Measurements from ENCODE around the gene BUD13.

Gene BUD13

DNA sequence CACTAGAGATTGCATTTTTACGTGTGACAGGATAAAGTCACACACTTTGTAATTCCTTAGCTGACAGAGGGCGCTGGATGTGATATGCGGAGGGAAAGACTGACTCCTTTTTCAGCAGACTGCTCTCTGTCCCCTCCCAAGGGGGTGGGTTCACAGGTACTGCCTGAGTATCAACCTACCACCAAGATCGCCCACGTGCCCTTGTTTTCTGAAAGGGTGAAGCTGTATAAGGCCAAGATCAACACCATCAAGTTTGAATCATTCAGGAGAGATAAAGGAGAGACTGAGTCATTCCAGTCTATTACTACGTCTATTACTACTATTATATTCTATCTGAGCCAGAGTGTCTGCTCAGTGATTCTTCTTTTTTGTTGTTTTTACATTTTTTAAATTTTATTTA lies 30.7 kb downstream of the BUD13 start:
- no peak for DNase-seq

DNA sequence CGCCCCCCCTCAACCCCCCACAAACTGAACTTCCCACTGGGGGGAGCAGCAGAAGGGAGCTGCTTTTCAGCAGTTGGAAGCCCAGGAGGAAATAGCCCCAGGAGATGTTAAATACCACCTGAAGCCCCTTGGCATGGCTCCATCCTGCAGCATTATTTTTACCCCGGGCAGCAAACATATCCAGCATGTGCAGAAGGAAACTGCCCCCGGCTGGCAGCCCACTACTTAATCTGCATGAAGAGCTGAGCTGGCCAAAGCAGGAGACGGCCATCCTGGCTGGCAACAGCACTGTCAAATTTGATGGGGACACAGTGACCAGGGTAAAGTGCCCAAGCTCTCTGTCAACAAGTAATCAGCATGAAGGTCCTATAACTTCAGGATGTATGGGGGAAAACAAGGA lies 32.0 kb downstream of the BUD13 start:
- DNase-seq, result no peak

DNA sequence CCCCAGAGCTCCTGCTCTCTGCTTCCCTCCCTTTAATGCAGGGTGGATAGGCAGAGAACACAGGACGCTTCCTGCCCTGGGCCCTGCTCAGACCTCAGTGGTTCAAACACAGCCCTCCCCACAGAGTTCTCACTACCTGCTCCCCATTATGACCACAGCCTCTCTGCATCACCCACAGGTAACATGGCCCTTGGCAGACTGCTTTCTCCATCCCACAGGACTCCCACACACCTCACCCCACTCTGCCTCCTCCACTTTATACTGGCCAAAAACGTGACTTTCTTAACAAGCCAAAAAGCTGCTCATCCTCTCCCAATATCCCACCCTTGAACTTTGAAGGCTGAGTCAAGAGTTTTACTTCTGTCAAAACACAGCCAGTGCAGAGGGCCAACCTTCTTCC lies 33.8 kb downstream of the BUD13 start:
- no peak for DNase-seq

DNA sequence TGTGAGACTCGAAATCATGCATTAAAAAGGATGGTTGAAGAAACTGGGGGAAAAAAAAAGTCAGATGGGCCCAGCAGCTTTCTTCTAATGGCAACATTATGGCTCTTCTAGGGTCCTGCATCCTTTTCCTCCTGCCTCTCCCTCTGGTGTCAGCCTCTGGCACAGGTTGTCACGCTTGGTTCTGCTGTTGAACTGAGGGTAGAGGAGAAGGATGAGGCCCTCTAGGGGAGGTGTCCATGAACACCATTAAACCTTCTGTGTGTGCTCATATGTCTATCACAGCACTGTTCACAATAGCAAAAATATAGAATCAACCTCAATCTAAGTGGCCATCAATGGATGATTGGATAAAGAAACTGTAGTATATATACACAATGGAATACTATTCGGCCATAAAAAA lies 36.0 kb downstream of the BUD13 start:
- peak; percentile 14 for DNase-seq

DNA sequence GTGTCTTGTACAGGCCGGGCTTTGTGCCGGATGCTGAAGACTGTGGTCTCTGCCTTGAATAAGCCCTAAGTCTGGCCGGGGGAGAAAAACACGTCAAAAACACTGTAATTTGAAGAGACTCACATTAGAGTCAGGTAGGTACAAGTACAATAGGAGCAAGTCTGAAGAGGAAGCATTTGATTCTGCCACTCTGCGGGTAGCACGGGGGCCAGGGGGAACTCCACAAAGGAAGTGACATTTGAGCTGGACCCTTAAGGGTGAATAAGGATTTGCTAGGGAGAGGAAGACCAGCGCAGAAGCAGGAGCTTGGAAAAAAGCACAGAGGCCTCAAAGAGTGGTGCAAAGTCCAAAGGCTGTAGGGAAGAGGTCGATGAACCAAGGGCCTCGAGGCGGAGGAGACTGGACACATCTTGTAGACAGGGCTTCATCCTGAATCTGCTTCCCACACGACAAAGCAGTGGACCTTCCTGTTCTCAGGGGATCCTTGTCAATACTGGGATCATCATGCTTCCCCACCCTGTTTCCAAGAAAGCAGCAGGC lies 38.7 kb downstream of the BUD13 start:
- DNase-seq, result no peak

DNA sequence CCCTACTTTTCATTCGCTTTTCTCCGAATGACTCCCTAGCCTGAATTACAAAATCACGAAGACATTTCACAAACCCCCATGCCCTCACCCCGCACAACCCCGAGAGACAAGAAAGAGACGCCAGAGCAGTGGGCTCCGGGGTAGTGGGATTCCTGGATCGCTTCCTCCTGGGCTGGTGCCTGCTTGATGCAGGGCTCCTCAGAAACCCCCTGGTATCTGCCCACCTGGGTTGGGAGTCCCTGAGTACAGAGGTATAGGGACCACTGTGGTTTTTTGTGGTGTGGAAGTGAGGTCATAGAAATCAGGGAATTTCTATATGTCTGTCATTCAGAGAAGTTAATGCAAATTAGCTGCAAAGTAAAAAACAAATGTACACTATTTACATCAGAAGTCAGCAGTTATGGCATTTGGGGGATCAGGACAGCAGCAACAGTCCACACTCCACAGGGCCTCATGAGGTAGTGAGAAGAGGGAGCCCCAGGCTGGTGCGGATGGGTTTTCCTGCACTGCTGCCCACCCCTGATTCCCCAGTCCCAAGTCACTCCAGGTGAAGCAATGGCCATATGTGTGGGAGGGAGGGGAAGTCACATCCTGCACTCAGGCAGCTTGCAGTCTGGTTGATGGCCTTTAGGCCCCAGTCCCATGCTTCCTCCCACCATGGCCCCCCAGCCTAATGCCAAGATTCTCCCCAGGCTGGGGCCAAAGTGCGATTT lies 39.6 kb downstream of the BUD13 start:
- no peak for DNase-seq

DNA sequence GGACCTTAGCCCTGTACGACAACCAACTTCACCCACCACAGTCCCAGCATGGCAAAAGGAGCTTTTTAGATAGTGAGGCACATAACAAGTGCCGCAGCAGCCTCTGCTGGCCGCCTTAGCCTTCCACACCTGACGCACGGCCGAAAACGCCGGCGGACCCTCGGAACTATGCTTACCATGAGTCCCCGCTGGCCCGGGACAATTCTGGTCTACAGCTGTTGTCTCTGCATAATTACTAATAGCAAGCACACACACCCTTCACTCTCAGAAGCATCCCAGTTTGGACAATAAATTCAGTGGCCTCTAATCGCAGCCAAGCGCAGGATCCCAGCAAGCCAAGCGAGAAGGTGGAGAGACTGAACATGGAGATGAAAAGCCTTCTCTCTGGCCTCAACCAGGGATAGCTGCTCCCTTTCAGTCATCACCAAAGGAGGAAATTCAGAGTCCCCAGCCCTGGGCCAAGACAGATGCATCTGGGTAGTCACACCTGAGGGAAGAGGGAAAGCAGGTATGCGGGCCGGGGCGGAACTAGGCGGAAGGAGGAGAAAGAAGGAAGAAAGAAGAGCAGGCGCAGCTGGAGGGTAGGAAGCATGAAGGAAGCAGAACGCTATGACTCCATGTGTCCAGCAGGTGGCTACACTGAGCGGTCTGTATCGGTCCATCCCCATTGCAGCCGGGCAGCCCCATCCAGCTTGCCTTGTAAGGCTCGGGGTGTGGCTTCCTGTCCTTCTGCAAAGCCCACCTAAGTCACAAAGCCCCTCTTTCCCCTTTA lies 40.3 kb downstream of the BUD13 start:
- peak; percentile 64 for DNase-seq

DNA sequence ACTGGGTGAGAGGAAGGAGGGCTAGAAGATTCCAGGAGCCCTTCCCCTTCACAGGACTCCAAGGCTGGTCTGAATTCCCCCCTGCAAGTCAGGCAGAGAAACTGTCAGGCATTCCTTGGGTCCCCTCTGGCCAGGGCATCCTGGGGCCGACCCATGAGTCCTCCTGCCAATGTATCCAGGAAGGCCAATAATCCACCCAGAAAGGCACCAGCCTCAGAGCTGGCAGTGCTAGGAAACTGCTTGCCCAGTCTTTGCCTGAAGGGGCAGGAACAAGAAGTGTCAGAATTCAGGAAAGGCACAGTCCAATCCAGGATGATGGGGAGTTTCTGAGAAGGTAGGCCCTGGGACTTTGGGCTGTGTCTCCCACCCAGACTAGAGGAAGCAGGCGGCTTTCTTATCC lies 41.0 kb downstream of the BUD13 start:
- DNase-seq, result no peak

DNA sequence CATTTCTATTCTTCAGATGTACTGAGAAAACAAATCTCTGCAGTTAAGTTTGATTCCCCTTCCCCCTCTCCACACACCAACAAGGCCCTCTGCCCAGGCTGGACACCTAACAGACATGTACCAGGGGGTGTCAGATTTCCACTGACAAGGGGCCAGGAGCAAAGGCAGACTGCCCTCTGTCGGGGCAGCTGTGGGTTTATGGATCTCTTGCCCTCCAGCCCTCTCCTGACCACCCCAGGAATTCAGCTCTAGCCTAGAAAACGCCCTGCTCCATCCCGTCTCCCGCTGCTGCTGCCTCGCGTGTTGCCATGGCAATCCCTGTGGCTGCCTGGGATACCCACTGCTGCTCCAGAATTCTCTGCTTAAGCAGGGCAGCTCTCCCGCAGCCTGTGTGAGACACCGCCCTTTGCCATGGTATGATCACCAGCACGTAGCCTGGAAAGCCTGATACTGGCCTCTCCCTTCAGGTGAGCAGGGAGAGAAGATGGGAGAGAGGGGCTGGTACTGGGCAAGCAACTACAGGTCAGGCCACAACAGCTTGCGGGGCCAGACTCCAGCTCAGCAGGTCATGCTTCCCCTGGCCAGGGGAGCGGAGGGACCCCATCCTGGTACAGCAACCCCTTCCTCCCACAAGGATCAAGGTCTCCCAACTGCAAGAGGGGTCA lies 41.6 kb downstream of the BUD13 start:
- no peak for DNase-seq

DNA sequence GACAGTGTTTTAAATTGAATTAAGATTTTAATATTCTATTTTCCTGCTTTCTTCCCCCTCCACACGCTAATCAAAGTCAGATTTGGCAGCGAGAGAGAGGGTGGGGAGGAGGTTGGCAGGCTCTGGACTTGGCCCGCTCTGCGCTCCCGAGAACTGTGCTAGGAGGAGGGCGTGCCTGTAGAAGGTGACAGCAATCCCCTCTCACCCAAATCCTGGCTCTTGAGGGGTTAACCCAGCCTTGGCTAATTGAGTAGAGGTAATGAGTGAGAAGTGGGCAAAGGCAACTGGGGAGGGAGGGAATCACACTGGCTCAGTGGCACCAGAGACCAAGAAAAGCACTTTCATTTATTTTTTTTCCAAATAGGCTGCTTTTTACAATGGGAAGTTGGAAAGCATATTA lies 42.2 kb downstream of the BUD13 start:
- no peak for DNase-seq

DNA sequence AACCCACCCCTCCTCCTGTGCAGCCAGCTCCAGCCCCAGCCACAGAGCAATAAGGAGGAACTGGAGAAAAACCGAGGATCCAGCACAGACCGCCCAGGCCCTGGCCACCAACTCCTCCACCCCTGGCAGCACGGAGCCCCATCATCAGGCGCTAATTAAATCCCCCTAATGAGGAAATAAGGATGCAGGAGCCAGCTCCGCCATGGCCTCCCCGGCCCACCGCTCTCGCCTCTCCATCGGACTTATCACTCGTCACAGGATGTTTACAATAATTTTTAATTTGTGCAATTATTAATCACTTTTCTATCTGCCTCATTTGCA lies 42.6 kb downstream of the BUD13 start:
- no peak for DNase-seq

DNA sequence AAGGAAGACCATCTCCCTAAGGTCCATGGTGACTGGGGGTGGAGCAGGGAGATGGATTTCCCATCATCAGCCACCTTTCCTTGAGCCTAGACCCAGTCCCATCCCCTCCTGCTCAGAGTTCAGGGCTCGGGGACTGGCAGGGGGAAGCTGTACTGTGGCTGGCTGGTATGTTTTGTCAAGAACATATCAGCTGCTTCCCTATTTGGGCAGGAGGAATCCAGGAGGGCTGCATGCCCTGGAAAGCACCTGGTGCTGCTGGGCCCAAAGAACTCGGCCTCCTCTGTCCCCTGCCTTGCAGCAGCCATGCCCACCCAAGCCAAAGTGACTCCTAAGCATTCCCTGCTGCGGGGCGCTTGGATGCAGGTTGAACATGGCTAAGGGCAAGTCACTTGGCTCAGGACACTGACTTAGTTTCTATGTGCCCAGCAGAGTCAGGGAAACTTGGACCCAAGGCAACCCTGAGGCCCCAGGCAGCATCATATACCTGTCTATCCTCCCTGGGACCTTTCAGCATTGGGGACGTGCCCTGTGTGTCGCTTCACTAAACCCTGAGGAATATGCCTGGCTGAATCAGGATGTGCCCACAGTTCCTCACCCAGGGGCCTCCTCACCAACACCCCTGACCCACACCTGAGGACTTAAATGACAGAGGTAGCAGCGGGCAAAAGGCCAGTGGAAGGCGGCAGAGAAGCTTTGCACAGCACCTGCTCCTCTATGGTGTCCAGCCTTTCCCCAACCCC lies 43.1 kb downstream of the BUD13 start:
- no peak for DNase-seq

DNA sequence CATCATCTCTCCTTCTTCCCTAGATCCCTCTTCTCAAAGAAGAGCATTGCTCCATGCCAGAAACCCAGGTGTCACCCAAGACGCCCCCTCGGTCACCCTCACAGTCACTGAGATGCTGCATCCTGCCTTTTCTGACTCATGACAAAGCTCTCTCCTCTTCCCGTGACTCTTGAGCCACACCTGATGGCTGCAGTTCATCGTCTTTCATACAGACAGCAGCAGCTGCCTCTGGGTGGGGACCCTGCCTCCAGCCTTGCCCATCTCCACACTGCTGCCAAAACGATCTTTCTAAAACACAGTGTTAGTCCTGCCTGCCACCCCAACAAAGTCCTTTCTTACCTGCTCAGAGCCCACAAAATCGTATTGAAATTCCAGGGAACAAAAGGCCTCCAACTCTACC lies 44.8 kb downstream of the BUD13 start:
- no peak for DNase-seq

DNA sequence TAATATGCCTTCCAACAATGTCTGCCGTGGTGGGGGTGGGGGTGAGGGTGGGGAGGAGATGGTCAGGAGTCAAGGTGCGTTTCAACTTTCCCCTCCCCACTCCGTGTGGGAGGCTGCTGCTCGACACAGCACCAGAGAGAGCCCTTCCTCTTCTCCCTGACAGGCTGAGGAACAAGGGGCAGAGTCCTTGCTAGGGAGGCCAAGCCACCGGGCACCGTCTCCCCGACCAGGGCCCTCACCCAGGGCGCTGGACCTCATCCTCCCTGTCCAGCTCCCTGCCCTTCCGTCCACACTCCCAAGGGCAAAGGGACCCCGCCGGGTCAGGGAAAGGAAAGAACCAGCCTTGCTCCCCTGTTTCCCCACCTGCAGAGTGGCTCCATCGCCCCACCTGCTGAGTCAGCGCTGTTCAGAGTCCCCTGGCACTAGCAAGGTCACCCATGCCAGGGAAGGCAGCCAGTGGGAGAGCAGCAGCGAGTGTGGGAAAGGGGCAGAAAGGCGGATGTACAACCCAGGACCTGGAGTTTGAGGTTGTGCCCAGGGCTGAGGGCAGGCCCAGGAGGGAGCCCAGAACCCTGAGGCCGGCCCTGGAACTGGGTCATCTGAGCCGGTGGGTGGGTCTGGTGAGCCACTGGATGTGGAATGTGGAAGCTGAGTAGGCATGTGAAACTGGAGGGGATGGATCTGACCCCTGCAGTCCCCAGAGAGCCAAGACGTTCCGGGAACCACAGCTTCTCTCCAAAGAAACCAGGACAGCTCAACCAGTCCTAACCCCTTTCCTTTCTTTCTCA lies 47.2 kb downstream of the BUD13 start:
- no peak for DNase-seq

DNA sequence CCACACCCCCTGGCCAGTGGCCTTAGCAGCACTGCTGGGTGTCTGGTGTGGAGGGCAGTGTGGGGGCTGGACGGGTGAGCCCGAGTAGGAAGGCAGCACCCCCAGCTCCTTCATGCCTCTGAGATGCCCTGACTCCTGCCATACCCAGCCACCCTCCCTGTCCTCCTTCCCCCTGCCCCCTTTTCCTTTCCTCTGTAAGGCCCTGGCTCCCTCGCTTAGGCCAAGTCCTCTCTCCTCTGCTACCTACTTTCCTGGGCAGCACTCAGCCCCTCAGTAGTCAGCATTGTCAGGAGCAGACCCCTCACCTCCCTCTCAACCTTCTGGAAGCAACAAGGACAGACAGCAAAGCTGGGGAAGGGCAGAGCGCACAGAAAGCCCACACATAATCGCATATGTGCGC lies 48.0 kb downstream of the BUD13 start:
- no peak for DNase-seq

DNA sequence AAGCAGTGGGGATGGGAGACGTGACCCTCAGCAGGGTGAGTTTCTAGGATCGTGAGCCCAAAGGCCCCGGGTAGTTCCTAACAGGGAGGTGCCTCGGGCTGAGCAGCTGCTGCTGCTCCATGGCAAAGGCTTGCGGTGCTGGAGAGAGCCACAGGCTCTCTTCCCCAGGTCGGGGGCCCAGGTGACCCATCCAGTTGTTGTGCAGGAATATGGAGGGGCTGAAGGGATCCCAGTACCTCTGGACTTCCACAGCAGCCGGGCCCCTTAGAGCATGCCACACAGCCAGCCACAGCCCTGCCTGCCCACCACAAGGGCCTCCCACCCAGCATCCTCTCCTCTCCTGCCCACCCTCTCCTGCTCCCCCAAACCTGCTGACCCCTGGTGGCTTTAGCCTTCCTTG lies 49.3 kb downstream of the BUD13 start:
- DNase-seq, result no peak

DNA sequence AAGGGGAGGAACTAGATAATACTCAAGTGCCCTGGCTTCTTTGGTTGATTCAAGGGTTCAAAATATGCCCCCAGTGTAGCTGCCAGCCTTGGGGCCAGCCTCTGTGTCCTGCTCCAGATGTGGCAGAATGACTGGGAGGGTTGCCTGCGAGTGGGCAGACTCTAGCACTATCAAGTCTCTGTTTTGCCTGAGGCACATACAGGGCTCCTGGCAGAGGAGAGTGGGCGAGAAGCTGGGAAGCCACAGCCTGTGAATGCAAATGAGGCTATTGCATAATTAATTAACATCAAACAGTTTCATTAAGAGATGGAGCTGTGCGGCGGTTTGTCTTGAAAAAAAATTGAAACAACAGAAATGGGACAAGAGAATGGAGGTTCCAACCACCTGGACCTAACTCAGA lies 50.8 kb downstream of the BUD13 start:
- DNase-seq, result no peak

DNA sequence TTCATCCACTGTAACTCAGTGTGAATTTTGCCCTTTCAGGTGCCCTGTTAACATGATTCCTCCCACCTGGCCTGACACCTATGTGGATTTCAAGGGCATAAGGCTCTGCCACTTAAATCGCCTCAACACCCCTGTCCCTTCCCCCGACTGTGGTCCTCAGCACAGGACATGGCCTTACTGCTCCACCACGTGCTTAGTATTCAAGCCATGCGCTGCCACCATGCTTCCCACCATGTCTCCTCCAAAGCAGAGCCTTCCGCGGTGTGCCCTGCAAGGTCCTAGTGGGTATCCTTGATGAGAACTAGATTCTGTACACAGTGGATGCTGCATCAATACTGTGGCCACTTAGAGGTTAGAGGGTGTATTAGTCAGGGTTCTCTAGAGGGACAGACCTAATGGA lies 51.9 kb downstream of the BUD13 start:
- DNase-seq, result no peak

DNA sequence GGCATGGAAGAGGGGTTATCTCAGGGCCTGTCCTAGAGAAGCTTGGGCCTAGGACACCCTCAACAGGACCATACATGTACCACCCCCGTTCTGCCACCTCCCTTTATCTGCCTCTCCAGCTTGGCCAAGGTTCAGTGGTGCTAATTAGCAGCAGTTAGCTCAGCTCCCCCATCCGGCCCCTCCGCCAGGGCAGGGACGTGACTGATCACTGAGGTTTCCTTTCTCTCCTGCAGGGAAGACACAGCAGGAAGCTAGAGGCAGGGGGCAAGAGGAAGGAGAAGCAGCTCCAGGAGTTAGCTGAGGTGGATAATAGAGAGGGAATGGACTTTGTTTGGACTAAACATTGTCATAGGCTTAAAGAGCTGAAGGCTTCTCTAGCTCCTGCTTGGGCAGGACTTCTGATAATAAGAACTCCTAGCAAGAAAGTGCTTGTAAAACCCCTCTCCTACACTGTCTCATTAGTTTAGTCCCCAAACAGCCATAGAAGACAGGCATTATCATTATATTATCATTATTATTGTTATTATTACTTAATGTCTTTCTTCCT lies 53.8 kb downstream of the BUD13 start:
- DNase-seq, result no peak

DNA sequence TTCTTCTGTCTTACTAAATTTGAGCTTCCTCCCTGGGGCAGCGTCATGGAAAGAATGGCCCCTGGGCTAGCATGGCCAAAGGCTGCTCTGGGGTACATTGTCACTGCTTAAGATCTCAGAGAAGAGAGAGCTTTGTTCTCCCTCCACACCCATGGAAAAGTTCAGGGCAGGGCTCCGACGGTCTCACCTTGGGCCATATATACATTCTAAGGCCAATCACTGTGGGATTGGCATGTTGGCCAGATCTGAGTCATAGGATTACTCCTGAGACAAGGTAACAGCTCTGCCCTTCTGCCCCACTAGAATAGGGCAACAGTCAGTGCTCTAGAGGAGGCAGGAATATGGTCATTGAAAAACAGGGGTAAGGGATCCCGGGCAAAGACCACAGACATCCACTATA lies 56.2 kb downstream of the BUD13 start:
- no peak for DNase-seq

DNA sequence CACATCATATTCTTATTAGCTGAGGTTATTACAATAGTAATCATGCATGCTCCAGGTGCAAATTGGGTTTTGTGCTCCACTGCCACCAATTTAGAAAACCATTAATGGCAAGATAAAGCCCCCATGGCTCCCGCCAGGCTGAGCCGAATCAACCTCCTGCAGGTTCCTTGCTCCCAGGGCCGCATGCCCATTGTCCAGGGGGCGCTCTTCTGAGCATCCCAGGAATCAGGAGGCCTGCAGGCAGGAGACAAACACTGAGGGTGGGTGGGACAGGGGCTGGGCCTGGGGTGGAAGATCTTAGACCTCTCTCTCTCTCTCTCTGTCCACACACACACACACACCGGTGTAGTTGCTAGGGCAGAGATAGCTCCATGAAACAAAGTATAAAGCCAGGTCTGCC lies 57.4 kb downstream of the BUD13 start:
- DNase-seq, result no peak

DNA sequence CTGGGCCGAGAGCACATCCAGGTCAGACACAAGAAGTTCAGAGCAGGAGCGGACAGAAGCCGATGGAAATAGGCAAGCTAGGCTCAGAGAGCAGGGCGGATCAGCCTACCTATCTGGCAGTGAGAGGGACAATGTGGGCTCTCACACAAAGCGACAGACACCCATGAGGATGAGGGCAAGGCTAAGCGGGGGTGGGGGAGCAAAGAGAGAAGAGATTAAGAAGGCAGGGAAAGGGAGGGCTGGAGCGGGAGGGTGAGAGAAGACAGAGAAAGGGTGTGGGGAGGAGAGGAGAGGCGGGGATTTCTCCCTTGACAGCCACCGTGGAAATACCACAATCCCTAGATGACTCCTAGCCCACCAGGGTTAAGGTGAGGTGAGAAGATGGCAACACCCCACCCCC lies 57.9 kb downstream of the BUD13 start:
- DNase-seq, result no peak
